ENCODE results near the gene TBC1D22A.

DNA sequence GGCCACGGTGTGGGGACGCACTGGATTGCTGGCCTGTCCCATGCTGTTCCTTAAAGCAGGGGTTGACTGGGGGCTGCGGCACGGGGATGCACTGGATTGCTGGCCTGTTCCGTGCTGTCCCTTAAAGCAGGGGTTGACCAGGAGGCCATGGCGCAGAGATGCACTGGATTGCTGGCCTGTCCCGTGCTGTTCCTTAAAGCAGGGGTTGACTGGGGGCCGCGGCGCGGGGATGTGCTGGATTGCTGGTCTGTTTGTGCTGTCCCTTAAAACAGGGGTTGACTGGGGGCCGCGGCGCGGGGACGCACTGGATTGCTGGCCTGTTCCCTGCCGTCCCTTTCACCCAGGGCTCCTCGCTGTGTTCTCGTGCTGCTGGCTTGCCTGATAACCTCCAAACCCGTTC, 383.4 kb downstream of the TBC1D22A start:
- TF ChIP-seq EGR1 (IDR thresholded peaks at IDR 0.05; ENCODE audit: borderline replicate concordance in 1 of 2, low read depth in 2 of 2, low read length in 2 of 2) = no peak
- TF ChIP-seq, protein P1, sequence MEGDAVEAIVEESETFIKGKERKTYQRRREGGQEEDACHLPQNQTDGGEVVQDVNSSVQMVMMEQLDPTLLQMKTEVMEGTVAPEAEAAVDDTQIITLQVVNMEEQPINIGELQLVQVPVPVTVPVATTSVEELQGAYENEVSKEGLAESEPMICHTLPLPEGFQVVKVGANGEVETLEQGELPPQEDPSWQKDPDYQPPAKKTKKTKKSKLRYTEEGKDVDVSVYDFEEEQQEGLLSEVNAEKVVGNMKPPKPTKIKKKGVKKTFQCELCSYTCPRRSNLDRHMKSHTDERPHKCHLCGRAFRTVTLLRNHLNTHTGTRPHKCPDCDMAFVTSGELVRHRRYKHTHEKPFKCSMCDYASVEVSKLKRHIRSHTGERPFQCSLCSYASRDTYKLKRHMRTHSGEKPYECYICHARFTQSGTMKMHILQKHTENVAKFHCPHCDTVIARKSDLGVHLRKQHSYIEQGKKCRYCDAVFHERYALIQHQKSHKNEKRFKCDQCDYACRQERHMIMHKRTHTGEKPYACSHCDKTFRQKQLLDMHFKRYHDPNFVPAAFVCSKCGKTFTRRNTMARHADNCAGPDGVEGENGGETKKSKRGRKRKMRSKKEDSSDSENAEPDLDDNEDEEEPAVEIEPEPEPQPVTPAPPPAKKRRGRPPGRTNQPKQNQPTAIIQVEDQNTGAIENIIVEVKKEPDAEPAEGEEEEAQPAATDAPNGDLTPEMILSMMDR (IDR thresholded peaks at IDR 0.05 in 2 of 3, conservative IDR thresholded peaks at IDR 0.05 in 1 of 3; ENCODE audit: control insufficient read depth in 2 of 3, extremely low read depth in 1 of 3, insufficient read depth in 1 of 3, low read depth in 3 of 3, low read length in 3 of 3) = no peak

Measured in GM12878 (cell line).